PC-3 (cell line): Measurements from ENCODE around the gene SOBP.

ENCODE experiments used
- EZH2 ChIP-seq: fragments of 300-600 bp; sonication (generic); IDR thresholded peaks from one replicate; pipeline ENCODE4 v1.6.1; 2017; ENCODE audit warnings: antibody characterized with exemption, mild to moderate bottlenecking, low read length; ENCODE audit not compliant: unreplicated experiment
- EZH2phosphoT487 ChIP-seq: fragments of 300-600 bp; sonication (generic); IDR thresholded peaks from 2 replicates; pipeline ENCODE4 v1.6.1; 2018; ENCODE audit warnings: mild to moderate bottlenecking, antibody characterized with exemption, low read length, borderline replicate concordance
- TF ChIP-seq, protein P1 (sequence below): fragments of 300-600 bp; sonication (generic); conservative IDR thresholded peaks from 2 replicates; pipeline ENCODE4 v1.5.1; 2017; ENCODE audit warnings: antibody characterized with exemption, low read depth, mild to moderate bottlenecking, low read length

DNA sequence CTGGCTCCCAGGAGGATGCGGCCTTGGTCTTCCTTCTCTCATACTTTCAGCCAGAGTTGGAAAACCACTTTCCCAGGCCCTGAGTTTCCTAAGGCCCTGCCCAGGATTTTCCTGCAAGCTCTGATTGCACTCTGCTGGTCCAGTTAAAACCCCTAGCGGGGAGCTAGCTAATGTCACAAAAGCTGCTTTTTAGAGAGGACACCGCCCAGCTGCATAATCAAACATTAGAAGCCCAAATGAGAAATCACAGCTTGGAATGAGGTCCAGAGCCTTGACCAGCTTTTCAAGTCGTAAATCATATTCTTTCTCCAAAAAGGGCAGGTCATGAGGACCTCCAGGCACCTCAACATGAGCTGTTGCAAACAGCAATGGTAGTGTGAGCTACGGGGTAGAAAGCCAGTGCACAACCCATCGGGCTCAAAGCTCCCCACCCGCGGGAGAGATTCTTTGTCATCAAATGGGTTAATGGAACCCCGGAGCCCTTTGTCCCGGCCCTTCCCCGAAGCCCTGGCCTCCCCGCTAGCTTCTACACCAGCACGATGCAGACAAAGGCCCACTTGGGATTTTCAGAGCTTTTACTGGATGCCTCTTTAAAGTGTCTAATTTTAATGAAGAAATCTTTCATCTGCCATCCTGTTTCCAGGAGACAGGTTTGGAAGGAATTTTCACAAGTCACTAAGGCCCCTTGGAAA lies 200.2 kb downstream of the SOBP start:
- TF ChIP-seq, protein P1, sequence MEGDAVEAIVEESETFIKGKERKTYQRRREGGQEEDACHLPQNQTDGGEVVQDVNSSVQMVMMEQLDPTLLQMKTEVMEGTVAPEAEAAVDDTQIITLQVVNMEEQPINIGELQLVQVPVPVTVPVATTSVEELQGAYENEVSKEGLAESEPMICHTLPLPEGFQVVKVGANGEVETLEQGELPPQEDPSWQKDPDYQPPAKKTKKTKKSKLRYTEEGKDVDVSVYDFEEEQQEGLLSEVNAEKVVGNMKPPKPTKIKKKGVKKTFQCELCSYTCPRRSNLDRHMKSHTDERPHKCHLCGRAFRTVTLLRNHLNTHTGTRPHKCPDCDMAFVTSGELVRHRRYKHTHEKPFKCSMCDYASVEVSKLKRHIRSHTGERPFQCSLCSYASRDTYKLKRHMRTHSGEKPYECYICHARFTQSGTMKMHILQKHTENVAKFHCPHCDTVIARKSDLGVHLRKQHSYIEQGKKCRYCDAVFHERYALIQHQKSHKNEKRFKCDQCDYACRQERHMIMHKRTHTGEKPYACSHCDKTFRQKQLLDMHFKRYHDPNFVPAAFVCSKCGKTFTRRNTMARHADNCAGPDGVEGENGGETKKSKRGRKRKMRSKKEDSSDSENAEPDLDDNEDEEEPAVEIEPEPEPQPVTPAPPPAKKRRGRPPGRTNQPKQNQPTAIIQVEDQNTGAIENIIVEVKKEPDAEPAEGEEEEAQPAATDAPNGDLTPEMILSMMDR = no peak
- TF ChIP-seq EZH2 (no peak), EZH2phosphoT487 (no peak)
